Suprapubic skin (tissue), 3 donors: ENCODE data around the gene PARVB.

Source experiments
- POLR2A ChIP-seq, 2 donors: fragments of 450-650 bp; IDR thresholded peaks; one replicate each; pipeline ENCODE4 v1.6.1; 2017; ENCODE audit warnings: antibody characterized with exemption in 2 of 2, mild to moderate bottlenecking in 2 of 2, moderate library complexity in 2 of 2
- TF ChIP-seq, protein P1 (sequence below), 2 donors: fragments of 200-600 bp in 1 of 2; fragments of 450-650 bp in 1 of 2; sonication (generic) in 1 of 2; IDR thresholded peaks; one replicate each; pipeline ENCODE4 v1.5.1; 2016 to 2019; ENCODE audit warnings: antibody characterized with exemption in 2 of 2, mild to moderate bottlenecking in 1 of 2, moderate library complexity in 1 of 2

- TF ChIP-seq, protein P1, sequence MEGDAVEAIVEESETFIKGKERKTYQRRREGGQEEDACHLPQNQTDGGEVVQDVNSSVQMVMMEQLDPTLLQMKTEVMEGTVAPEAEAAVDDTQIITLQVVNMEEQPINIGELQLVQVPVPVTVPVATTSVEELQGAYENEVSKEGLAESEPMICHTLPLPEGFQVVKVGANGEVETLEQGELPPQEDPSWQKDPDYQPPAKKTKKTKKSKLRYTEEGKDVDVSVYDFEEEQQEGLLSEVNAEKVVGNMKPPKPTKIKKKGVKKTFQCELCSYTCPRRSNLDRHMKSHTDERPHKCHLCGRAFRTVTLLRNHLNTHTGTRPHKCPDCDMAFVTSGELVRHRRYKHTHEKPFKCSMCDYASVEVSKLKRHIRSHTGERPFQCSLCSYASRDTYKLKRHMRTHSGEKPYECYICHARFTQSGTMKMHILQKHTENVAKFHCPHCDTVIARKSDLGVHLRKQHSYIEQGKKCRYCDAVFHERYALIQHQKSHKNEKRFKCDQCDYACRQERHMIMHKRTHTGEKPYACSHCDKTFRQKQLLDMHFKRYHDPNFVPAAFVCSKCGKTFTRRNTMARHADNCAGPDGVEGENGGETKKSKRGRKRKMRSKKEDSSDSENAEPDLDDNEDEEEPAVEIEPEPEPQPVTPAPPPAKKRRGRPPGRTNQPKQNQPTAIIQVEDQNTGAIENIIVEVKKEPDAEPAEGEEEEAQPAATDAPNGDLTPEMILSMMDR (IDR thresholded peaks at IDR 0.05): no peak
- no peak for TF ChIP-seq POLR2A (IDR thresholded peaks at IDR 0.05)
Measured at GRCh38 chr22:44166498-44167276, 142.6 kb downstream of the PARVB start.
